K562 (cell line): ENCODE measurements around the gene NIPAL1. TPM values are rescaled to one million over a fixed set of nuclear protein-coding genes. Genes with fewer than 3 reads are reported as not detected.

Experiments used
- ATAC-seq: fragments of 200-7000 bp; cut with Tn5 transposase; 3 replicates; pipeline ENCODE4 v1.9.1; 2020; ENCODE audit warnings: moderate library complexity
- BruUV-seq: library from RNA; stranded (reverse); fragments of 400-500 nt; replicated peaks from 2 replicates; lab custom pipeline; 2021; lab: Mats Ljungman, UMichigan
- CTCF ChIA-PET: fragments of 300-600 bp; formaldehyde crosslinking; extraction: SDS; loops from one replicate; lab custom pipeline; 2021; ENCODE audit warnings: low intra/inter-chr PET ratio; lab: Yijun Ruan, JAX
- POLR2A ChIA-PET: fragments of 300-600, 350-650 bp; sonication (Branson Sonifier 250); formaldehyde crosslinking; extraction: SDS; loops from one replicate; lab custom pipeline; 2021; ENCODE audit warnings: antibody characterized with exemption, inconsistent platforms; lab: Yijun Ruan, JAX
- DNase-seq, 4 experiments: peaks; one replicate each; pipeline versions ENCODE4 v3.0.0 to v3.0.0-alpha.2; 2011 to 2018; ENCODE audit warnings: low spot score in 3 of 4, mixed read lengths in 3 of 4; ENCODE audit errors: extremely low read depth in 1 of 4
- FAIRE-seq: peaks from 2 replicates; lab custom pipeline; 2011; peaks lifted over from hg19 to GRCh38; lab: Jason Lieb, UNC
- H2AFZ ChIP-seq: 2 replicates; pipeline ENCODE4 v1.6.0; 2011; ENCODE audit warnings: low read depth, low read length, control low read depth, inconsistent platforms
- H3K27ac ChIP-seq: fragments of 200-600 bp; 3 replicates; pipeline ENCODE4 v1.8.0; 2011; ENCODE audit warnings: low read depth, mild to moderate bottlenecking, control low read depth, inconsistent platforms, low read length, moderate library complexity, mixed read lengths; ENCODE audit errors: extremely low read depth
- H3K27me3 ChIP-seq, 2 experiments: fragments of 300-600 bp in 1 of 2; 2 replicates in 1 of 2; 3 replicates in 1 of 2; pipeline versions ENCODE4 v1.6.0 to v1.8.0; 2011; ENCODE audit warnings: inconsistent platforms in 2 of 2, low read length in 2 of 2, mild to moderate bottlenecking in 1 of 2, mixed read lengths in 1 of 2, moderate library complexity in 1 of 2; ENCODE audit not compliant: control insufficient read depth in 2 of 2, insufficient read depth in 2 of 2
- H3K36me3 ChIP-seq: fragments of 300-600 bp; 3 replicates; pipeline ENCODE4 v1.8.0; 2011; ENCODE audit warnings: mild to moderate bottlenecking, low read length, inconsistent platforms; ENCODE audit not compliant: control insufficient read depth, insufficient read depth
- H3K4me1 ChIP-seq, 2 experiments: fragments of 200-600 bp in 1 of 2; replicated peaks in 1 of 2; 2 replicates in 1 of 2; 3 replicates in 1 of 2; pipeline versions ENCODE4 v1.5.1 to v1.8.0; 2011; ENCODE audit warnings: inconsistent platforms in 2 of 2, low read length in 2 of 2, mild to moderate bottlenecking in 1 of 2, mixed read lengths in 1 of 2, moderate library complexity in 1 of 2; ENCODE audit not compliant: control insufficient read depth in 2 of 2, insufficient read depth in 2 of 2
- H3K4me2 ChIP-seq: 2 replicates; pipeline ENCODE4 v1.6.1; 2011; ENCODE audit warnings: low read length, control low read depth, inconsistent platforms, mixed read lengths; ENCODE audit not compliant: insufficient read depth
- H3K4me3 ChIP-seq: fragments of 200-600 bp; sonication (generic), shearing (Covaris generic); 2 replicates; pipeline ENCODE4 v1.5.1; 2016; ENCODE audit warnings: control low read depth, inconsistent platforms
- H3K79me2 ChIP-seq: fragments of 200-600 bp; 3 replicates; pipeline ENCODE4 v1.8.0; 2011; ENCODE audit warnings: low read length, inconsistent platforms; ENCODE audit not compliant: control insufficient read depth, insufficient read depth
- H3K9ac ChIP-seq, 2 experiments: 2 replicates each; pipeline versions ENCODE4 v1.6.0 to v1.6.1; 2011; ENCODE audit warnings: low read depth in 2 of 2, low read length in 2 of 2, control low read depth in 1 of 2, inconsistent platforms in 1 of 2, mild to moderate bottlenecking in 1 of 2, mixed read lengths in 1 of 2; ENCODE audit not compliant: insufficient read depth in 1 of 2
- H3K9me1 ChIP-seq: one replicate; pipeline ENCODE4 v1.6.0; 2011; ENCODE audit warnings: inconsistent platforms, mild to moderate bottlenecking, low read length, moderate library complexity; ENCODE audit not compliant: control insufficient read depth, insufficient read depth
- H3K9me3 ChIP-seq: replicated peaks from 2 replicates; pipeline ENCODE4 v1.5.1; 2011; ENCODE audit warnings: low read depth, low read length, inconsistent platforms; ENCODE audit not compliant: control insufficient read depth, insufficient read depth
- H4K20me1 ChIP-seq: replicated peaks from 2 replicates; pipeline ENCODE4 v1.6.1; 2011; ENCODE audit warnings: low read length, inconsistent platforms, mixed read lengths; ENCODE audit not compliant: control insufficient read depth, insufficient read depth
- ERF ChIP-seq: fragments of 450-650 bp; formaldehyde crosslinking; IDR thresholded peaks from 2 replicates; pipeline ENCODE4 v1.4.0; 2020; ENCODE audit warnings: mild to moderate bottlenecking, mixed read lengths
- FOXK2 ChIP-seq, 2 experiments: fragments of 450-650 bp; IDR thresholded peaks in 1 of 2; conservative IDR thresholded peaks in 1 of 2; 2 replicates each; pipeline ENCODE4 v1.6.1; 2016; ENCODE audit warnings: low read depth in 2 of 2, mild to moderate bottlenecking in 1 of 2
- KLF16 ChIP-seq: IDR thresholded peaks from 2 replicates; pipeline ENCODE4 v1.6.1; 2016; ENCODE audit warnings: antibody characterized with exemption
- MEIS2 ChIP-seq: fragments of 450-650 bp; IDR thresholded peaks from 2 replicates; pipeline ENCODE4 v1.6.1; 2014; ENCODE audit warnings: mild to moderate bottlenecking; ENCODE audit not compliant: partially characterized antibody
- NFYB ChIP-seq: IDR thresholded peaks from 2 replicates; pipeline ENCODE4 v1.6.1; 2011; ENCODE audit warnings: mild to moderate bottlenecking, moderate library complexity; ENCODE audit not compliant: insufficient read length; ENCODE audit errors: extremely low read depth
- ZNF12 ChIP-seq: sonication (generic); formaldehyde crosslinking; IDR thresholded peaks from 2 replicates; pipeline ENCODE4 v1.4.0; 2020; ENCODE audit warnings: mild to moderate bottlenecking, missing genetic modification reagents
- ZNF217 ChIP-seq: sonication (generic); formaldehyde crosslinking; IDR thresholded peaks from 2 replicates; pipeline ENCODE4 v1.8.0; 2022; ENCODE audit warnings: mild to moderate bottlenecking, missing genetic modification reagents
- ZNF384 ChIP-seq: IDR thresholded peaks from 2 replicates; pipeline ENCODE4 v1.6.1; 2012; ENCODE audit warnings: low read depth, low read length, improper control_type of control experiment
- ZNF77 ChIP-seq: fragments of 250-450 bp; sonication (Bioruptor Pico); IDR thresholded peaks from 2 replicates; pipeline ENCODE4 v1.5.0; 2020
- ZSCAN29 ChIP-seq: fragments of 450-650 bp; IDR thresholded peaks from 2 replicates; pipeline ENCODE4 v1.6.1; 2017
- in situ Hi-C: fragments of 300-500 bp; cut with MboI; formaldehyde crosslinking; loops from 4 replicates; pipeline ENCODE4 v1.15.0; 2018; ENCODE audit warnings: inconsistent platforms, mixed read lengths
- intact Hi-C: fragments of 100-400 bp; cut with micrococcal nuclease; formaldehyde crosslinking; loops from 2 replicates; pipeline ENCODE4 v1.14.2; 2022
- polyA plus RNA-seq, 8 experiments: library from polyadenylated mRNA; depleted of rRNA in 4 of 8; stranded (reverse) in 5 of 8; unstranded in 3 of 8; fragments of >200 nt; fragmentation: Nextera tagmentation in 2 of 8; fragmentation: Illumina TruSeq in 1 of 8; extraction: Ambion mirVana in 2 of 8; extraction: Trizol in 1 of 8; gene quantifications; 2 replicates each; pipeline versions ENCODE4 v1.2.1 to v1.2.3, GENCODE V29; 2011 to 2014; ENCODE audit warnings: inconsistent platforms in 1 of 8, missing spikeins in 1 of 8
- total RNA-seq, 7 experiments: library from RNA; depleted of rRNA in 6 of 7; stranded (reverse); fragments of >200 nt in 6 of 7; fragmentation: Illumina TruSeq in 2 of 7; extraction: Trizol in 2 of 7; gene quantifications; 2 replicates each; pipeline versions ENCODE4 v1.2.1 to v1.2.3, GENCODE V29; 2011 to 2021; ENCODE audit warnings: low replicate concordance in 1 of 7
- TF ChIP-seq, protein P1 (sequence below): fragments of 450-650 bp; IDR thresholded peaks from 2 replicates; pipeline ENCODE4 v1.6.1; 2016; ENCODE audit warnings: low read depth
- TF ChIP-seq, protein P2 (sequence below): sonication (generic); formaldehyde crosslinking; IDR thresholded peaks from 2 replicates; pipeline ENCODE4 v1.8.0; 2022; ENCODE audit warnings: mild to moderate bottlenecking, missing genetic modification reagents

The NIPAL1 gene
- total and polyA plus RNA-seq, 9 of the 15 experiments (the other 6 are each of a cell fraction or from before 2014, with no cell fraction given) = 0.03 to 0.43 (median 0.25) TPM

DNA sequence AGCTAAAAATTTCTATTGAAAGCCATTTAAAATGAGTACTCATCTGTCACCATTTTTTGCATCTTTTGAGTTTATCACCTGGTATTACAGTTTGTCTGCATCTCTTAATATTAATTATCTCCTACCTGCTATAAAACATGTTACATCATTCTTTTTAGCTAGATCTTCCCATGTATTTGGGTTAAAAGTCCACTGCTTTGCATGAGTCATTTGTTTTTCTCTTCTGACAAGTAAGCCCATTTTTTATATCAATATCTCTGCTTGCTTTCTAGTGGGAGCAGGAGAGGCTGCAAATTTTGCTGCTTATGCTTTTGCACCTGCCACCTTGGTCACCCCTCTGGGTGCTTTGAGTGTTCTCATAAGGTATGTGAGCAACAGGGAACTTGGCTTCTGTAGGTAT is 16.1 kb downstream of the NIPAL1 start:
- H3K9me3 ChIP-seq = no peaks in the 10 kb centered on the region
- no peaks in the 10 kb centered on the region for H3K27me3 ChIP-seq
- DNase-seq = no peak
- no peak overlapping the region for H2AFZ ChIP-seq
- in situ Hi-C loops = no loop called here
- TF ChIP-seq, protein P1, sequence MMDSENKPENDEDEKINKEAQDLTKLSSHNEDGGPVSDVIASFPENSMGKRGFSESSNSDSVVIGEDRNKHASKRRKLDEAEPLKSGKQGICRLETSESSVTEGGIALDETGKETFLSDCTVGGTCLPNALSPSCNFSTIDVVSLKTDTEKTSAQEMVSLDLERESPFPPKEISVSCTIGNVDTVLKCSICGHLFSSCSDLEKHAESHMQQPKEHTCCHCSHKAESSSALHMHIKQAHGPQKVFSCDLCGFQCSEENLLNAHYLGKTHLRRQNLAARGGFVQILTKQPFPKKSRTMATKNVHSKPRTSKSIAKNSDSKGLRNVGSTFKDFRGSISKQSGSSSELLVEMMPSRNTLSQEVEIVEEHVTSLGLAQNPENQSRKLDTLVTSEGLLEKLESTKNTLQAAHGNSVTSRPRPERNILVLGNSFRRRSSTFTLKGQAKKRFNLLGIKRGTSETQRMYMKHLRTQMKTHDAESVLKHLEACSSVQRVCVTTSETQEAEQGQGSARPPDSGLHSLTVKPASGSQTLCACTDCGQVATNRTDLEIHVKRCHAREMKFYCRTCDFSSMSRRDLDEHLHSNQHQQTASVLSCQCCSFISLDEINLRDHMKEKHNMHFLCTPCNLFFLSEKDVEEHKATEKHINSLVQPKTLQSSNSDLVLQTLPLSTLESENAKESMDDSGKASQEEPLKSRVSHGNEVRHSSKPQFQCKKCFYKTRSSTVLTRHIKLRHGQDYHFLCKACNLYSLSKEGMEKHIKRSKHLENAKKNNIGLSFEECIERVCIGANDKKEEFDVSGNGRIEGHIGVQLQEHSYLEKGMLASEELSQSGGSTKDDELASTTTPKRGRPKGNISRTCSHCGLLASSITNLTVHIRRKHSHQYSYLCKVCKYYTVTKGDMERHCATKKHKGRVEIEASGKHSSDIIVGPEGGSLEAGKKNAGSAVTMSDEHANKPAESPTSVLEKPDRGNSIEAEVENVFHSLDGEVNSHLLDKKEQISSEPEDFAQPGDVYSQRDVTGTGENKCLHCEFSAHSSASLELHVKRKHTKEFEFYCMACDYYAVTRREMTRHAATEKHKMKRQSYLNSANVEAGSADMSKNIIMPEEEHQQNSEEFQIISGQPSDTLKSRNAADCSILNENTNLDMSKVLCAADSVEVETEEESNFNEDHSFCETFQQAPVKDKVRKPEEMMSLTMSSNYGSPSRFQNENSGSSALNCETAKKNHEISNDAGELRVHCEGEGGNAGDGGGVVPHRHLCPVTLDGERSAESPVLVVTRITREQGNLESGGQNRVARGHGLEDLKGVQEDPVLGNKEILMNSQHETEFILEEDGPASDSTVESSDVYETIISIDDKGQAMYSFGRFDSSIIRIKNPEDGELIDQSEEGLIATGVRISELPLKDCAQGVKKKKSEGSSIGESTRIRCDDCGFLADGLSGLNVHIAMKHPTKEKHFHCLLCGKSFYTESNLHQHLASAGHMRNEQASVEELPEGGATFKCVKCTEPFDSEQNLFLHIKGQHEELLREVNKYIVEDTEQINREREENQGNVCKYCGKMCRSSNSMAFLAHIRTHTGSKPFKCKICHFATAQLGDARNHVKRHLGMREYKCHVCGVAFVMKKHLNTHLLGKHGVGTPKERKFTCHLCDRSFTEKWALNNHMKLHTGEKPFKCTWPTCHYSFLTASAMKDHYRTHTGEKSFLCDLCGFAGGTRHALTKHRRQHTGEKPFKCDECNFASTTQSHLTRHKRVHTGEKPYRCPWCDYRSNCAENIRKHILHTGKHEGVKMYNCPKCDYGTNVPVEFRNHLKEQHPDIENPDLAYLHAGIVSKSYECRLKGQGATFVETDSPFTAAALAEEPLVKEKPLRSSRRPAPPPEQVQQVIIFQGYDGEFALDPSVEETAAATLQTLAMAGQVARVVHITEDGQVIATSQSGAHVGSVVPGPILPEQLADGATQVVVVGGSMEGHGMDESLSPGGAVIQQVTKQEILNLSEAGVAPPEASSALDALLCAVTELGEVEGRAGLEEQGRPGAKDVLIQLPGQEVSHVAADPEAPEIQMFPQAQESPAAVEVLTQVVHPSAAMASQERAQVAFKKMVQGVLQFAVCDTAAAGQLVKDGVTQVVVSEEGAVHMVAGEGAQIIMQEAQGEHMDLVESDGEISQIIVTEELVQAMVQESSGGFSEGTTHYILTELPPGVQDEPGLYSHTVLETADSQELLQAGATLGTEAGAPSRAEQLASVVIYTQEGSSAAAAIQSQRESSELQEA = no peak
- TF ChIP-seq, protein P2, sequence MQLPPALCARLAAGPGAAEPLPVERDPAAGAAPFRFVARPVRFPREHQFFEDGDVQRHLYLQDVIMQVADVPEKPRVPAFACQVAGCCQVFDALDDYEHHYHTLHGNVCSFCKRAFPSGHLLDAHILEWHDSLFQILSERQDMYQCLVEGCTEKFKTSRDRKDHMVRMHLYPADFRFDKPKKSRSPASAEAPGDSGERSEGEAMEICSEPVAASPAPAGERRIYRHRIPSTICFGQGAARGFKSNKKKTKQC (CRISPR knock-in tag) = no peak
- no peak for TF ChIP-seq ZSCAN29
- no peak for TF ChIP-seq ZNF77 (CRISPR knock-in tag)
- TF ChIP-seq KLF16 = no peak
- TF ChIP-seq ZNF217 = no peak
- no peak for TF ChIP-seq ZNF384
- TF ChIP-seq ERF = no peak
- TF ChIP-seq FOXK2 (conservative IDR thresholded peaks at IDR 0.05 in 1 of 2, IDR thresholded peaks at IDR 0.05 in 1 of 2; ENCODE audit: low read depth in 2 of 2) = no peak
- TF ChIP-seq NFYB = no peak
- no peak for TF ChIP-seq MEIS2
- no peak for TF ChIP-seq ZNF12
- TF ChIP-seq, all 486 proteins: peak for 0
- Histone ChIP-seq H3K4me1 (no peaks in the 10 kb centered on the region), H3K4me3 (no peak overlapping the region), H3K9me1 (no peaks in the 10 kb centered on the region), H3K36me3 (no peaks in the 10 kb centered on the region), H3K27ac (no peak overlapping the region), H3K4me2 (no peak overlapping the region), H4K20me1 (no peaks in the 10 kb centered on the region), H3K79me2 (no peaks in the 10 kb centered on the region), H3K9ac (no peak overlapping the region)
- POLR2A ChIA-PET = interaction anchor here (1.1 to 1.5 kb wide), 2 partner anchors 9 to 13 kb away, joined by 3 to 4 read pairs; no protein-coding TSS in a partner anchor
- no TSS peak for BruUV-seq
- intact Hi-C loops = no loop called here
- CTCF ChIA-PET = no interaction called here
- no peak for ATAC-seq
- FAIRE-seq = no peak
